Caco-2 (cell line): ENCODE measurements around the gene ERLEC1. TPM values are rescaled to one million over a fixed set of nuclear protein-coding genes. Genes with fewer than 3 reads are reported as not detected.

Source experiments
- BruUV-seq: library from RNA; stranded (reverse); fragments of 400-500 nt; replicated peaks from 2 replicates; lab custom pipeline; 2021; lab: Mats Ljungman, UMichigan
- CTCF ChIA-PET: fragments of 300-600 bp; sonication (Branson Sonifier 250); formaldehyde crosslinking; loops from one replicate; lab custom pipeline; 2022; ENCODE audit warnings: antibody characterized with exemption; lab: Charles Lee
- POLR2A ChIA-PET: fragments of 300-600 bp; sonication (Branson Sonifier 250); formaldehyde crosslinking; loops from one replicate; lab custom pipeline; 2022; ENCODE audit warnings: antibody characterized with exemption; lab: Charles Lee
- DNase-seq, 2 experiments: peaks; one replicate each; pipeline versions ENCODE4 v3.0.0 to v3.0.0-alpha.2; 2020 to 2022
- H3K27me3 ChIP-seq: replicated peaks from 2 replicates; pipeline ENCODE4 v1.6.0; 2011; ENCODE audit warnings: low read length; ENCODE audit not compliant: control insufficient read depth, insufficient read depth
- H3K36me3 ChIP-seq: 2 replicates; pipeline ENCODE4 v1.5.1; 2011; ENCODE audit warnings: low read length; ENCODE audit not compliant: control insufficient read depth, insufficient read depth
- H3K4me1 ChIP-seq: fragments of 250-450 bp; sonication (Bioruptor Pico); 2 replicates; pipeline ENCODE4 v1.5.1; 2020; ENCODE audit warnings: mild to moderate bottlenecking
- H3K4me3 ChIP-seq: 2 replicates; pipeline ENCODE4 v1.5.1; 2011; ENCODE audit warnings: low read depth, mild to moderate bottlenecking, control low read depth, low read length
- H3K9me3 ChIP-seq: fragments of 250-450 bp; sonication (Bioruptor Pico); 2 replicates; pipeline ENCODE4 v1.5.1; 2020; ENCODE audit warnings: mild to moderate bottlenecking, moderate library complexity
- H3K27ac Mint-ChIP-seq: one replicate; pipeline ENCODE4 v1.8.0; 2022; ENCODE audit warnings: mixed read lengths; ENCODE audit not compliant: unreplicated experiment
- H3K27me3 Mint-ChIP-seq: one replicate; pipeline ENCODE4 v1.8.0; 2022; ENCODE audit warnings: mixed read lengths; ENCODE audit not compliant: insufficient read depth, unreplicated experiment
- H3K36me3 Mint-ChIP-seq: one replicate; pipeline ENCODE4 v1.8.0; 2022; ENCODE audit warnings: mild to moderate bottlenecking, mixed read lengths; ENCODE audit not compliant: insufficient read depth, unreplicated experiment
- H3K4me1 Mint-ChIP-seq: one replicate; pipeline ENCODE4 v1.8.0; 2022; ENCODE audit warnings: low read depth, mixed read lengths; ENCODE audit not compliant: unreplicated experiment
- H3K4me3 Mint-ChIP-seq: one replicate; pipeline ENCODE4 v1.8.0; 2022; ENCODE audit warnings: mild to moderate bottlenecking, moderate library complexity, mixed read lengths; ENCODE audit not compliant: unreplicated experiment
- H3K9me3 Mint-ChIP-seq: one replicate; pipeline ENCODE4 v1.8.0; 2022; ENCODE audit warnings: mixed read lengths; ENCODE audit not compliant: unreplicated experiment
- CTCF ChIP-seq, 2 experiments: fragments of 200-600 bp in 1 of 2; IDR thresholded peaks; 1 replicate in 1 of 2; 2 replicates in 1 of 2; pipeline versions ENCODE4 v1.5.1 to v1.8.0; 2011 to 2022; ENCODE audit warnings: antibody characterized with exemption in 1 of 2, control low read depth in 1 of 2, inconsistent platforms in 1 of 2, low read depth in 1 of 2, low read length in 1 of 2, mild to moderate bottlenecking in 1 of 2, moderate library complexity in 1 of 2; ENCODE audit not compliant: insufficient read depth in 1 of 2, severe bottlenecking in 1 of 2, unreplicated experiment in 1 of 2
- intact Hi-C: fragments of 100-400 bp; cut with micrococcal nuclease; formaldehyde crosslinking; loops from one replicate; pipeline ENCODE4 v1.10.0; 2022; ENCODE audit not compliant: unreplicated experiment
- total RNA-seq: library from RNA; stranded (reverse); gene quantifications from 2 replicates; pipeline ENCODE4 v1.2.3, GENCODE V29; 2022

ERLEC1 gene
- total RNA-seq, 1 experiment from 2014 or later = 40.4 TPM

- DNase-seq = no peak
- Histone ChIP-seq H3K9me3 (no peaks in the 10 kb centered on the region), H3K4me3 (no peak overlapping the region), H3K27me3 (no peaks in the 10 kb centered on the region), H3K36me3 (no peaks in the 10 kb centered on the region), H3K4me1 (no peaks in the 10 kb centered on the region)
- Mint-ChIP-seq H3K27ac (no peak overlapping the region), H3K36me3 (peaks cover 12% of the 10 kb centered on the region), H3K4me3 (no peak overlapping the region), H3K9me3 (no peaks in the 10 kb centered on the region), H3K27me3 (no peaks in the 10 kb centered on the region), H3K4me1 (no peaks in the 10 kb centered on the region)
- no TSS peak for BruUV-seq
- ChIA-PET CTCF (no interaction called here), POLR2A (no interaction called here)
- intact Hi-C loops = no loop called here
- TF ChIP-seq CTCF (IDR thresholded peaks at IDR 0.05; ENCODE audit: insufficient read depth in 1 of 2, low read depth in 1 of 2, low read length in 1 of 2, severe bottlenecking in 1 of 2, unreplicated experiment in 1 of 2) = no peak
Observed at GRCh38 chr2:53769318-53769945, 17.4 kb upstream of the ERLEC1 start.

- no TSS peak for BruUV-seq
- H3K27me3 ChIP-seq = no peaks in the 10 kb centered on the region
- DNase-seq = no peak
- no peak overlapping the region for H3K4me3 Mint-ChIP-seq
- no peak overlapping the region for H3K27ac Mint-ChIP-seq
- no peaks in the 10 kb centered on the region for H3K9me3 ChIP-seq
- no peaks in the 10 kb centered on the region for H3K4me1 Mint-ChIP-seq
- no peaks in the 10 kb centered on the region for H3K4me1 ChIP-seq
- peaks cover 12% of the 10 kb centered on the region for H3K36me3 Mint-ChIP-seq
- intact Hi-C loops = no loop called here
- no peaks in the 10 kb centered on the region for H3K27me3 Mint-ChIP-seq
- no peaks in the 10 kb centered on the region for H3K36me3 ChIP-seq
- H3K9me3 Mint-ChIP-seq = no peaks in the 10 kb centered on the region
- ChIA-PET POLR2A (no interaction called here), CTCF (no interaction called here)
- no peak for TF ChIP-seq CTCF (IDR thresholded peaks at IDR 0.05; ENCODE audit: insufficient read depth in 1 of 2, low read depth in 1 of 2, low read length in 1 of 2, severe bottlenecking in 1 of 2, unreplicated experiment in 1 of 2)
- no peak overlapping the region for H3K4me3 ChIP-seq
Observed at GRCh38 chr2:53770264-53770663, 16.6 kb upstream of the ERLEC1 start.

- H3K36me3 Mint-ChIP-seq = peaks cover 12% of the 10 kb centered on the region
- no peaks in the 10 kb centered on the region for H3K9me3 Mint-ChIP-seq
- ChIA-PET POLR2A (no interaction called here), CTCF (no interaction called here)
- Histone ChIP-seq H3K36me3 (no peaks in the 10 kb centered on the region; the same call in 1 of the 2 replicates), H3K4me1 (no peaks in the 10 kb centered on the region), H3K9me3 (no peaks in the 10 kb centered on the region), H3K27me3 (no peaks in the 10 kb centered on the region), H3K4me3 (no peak overlapping the region)
- intact Hi-C loops = no loop called here
- BruUV-seq = no TSS peak
- no peak overlapping the region for H3K4me3 Mint-ChIP-seq
- DNase-seq = no peak
- H3K27me3 Mint-ChIP-seq = no peaks in the 10 kb centered on the region
- no peak overlapping the region for H3K27ac Mint-ChIP-seq
- TF ChIP-seq CTCF (IDR thresholded peaks at IDR 0.05; ENCODE audit: insufficient read depth in 1 of 2, low read depth in 1 of 2, low read length in 1 of 2, severe bottlenecking in 1 of 2, unreplicated experiment in 1 of 2) = no peak
- H3K4me1 Mint-ChIP-seq = no peaks in the 10 kb centered on the region
Observed at GRCh38 chr2:53777134-53777533, 9.7 kb upstream of the ERLEC1 start.
